HL-60 (cell line): Measurements from ENCODE around the gene DIPK1A.

Source experiments
- DNase-seq, 2 experiments: peaks; one replicate each; pipeline ENCODE4 v3.0.0-alpha.2; 2010 to 2020; ENCODE audit warnings: low read depth in 1 of 2, low spot score in 1 of 2
- H3K27ac ChIP-seq: fragments of 250-450 bp; sonication (Bioruptor Pico); replicated peaks from 2 replicates; pipeline ENCODE4 v1.5.1; 2020; ENCODE audit warnings: mild to moderate bottlenecking, moderate library complexity
- H3K27me3 ChIP-seq: fragments of 250-450 bp; sonication (Bioruptor Pico); 2 replicates; pipeline ENCODE4 v1.5.1; 2021; ENCODE audit warnings: mild to moderate bottlenecking, moderate library complexity; ENCODE audit not compliant: insufficient read depth, poor library complexity, severe bottlenecking
- H3K4me3 ChIP-seq: replicated peaks from 2 replicates; pipeline ENCODE4 v1.5.1; 2011; ENCODE audit warnings: mild to moderate bottlenecking, control low read depth, low read length; ENCODE audit not compliant: insufficient read depth
- GABPA ChIP-seq: IDR thresholded peaks from 2 replicates; pipeline ENCODE4 v1.6.1; 2012; ENCODE audit warnings: low read depth
- POLR2AphosphoS5 ChIP-seq: IDR thresholded peaks from 2 replicates; pipeline ENCODE4 v1.6.1; 2012; ENCODE audit warnings: low read depth
- REST ChIP-seq: IDR thresholded peaks from 2 replicates; pipeline ENCODE4 v1.6.1; 2012; ENCODE audit warnings: low read depth; ENCODE audit not compliant: insufficient replicate concordance
- SPI1 ChIP-seq: IDR thresholded peaks from 2 replicates; pipeline ENCODE4 v1.6.1; 2012; ENCODE audit warnings: low read depth, mild to moderate bottlenecking, borderline replicate concordance
- TF ChIP-seq, protein P1 (sequence below): IDR thresholded peaks from one replicate; pipeline ENCODE4 v1.5.1; 2011; ENCODE audit warnings: low read length, control low read depth, inconsistent platforms; ENCODE audit not compliant: insufficient read depth

The DIPK1A gene

GRCh38 chr1:92964316-92964715 is 3.1 kb upstream of the DIPK1A start:
- no peak overlapping the region for H3K4me3 ChIP-seq
- TF ChIP-seq GABPA: no peak
- TF ChIP-seq REST: no peak
- no peak for TF ChIP-seq SPI1
- no peak for TF ChIP-seq POLR2AphosphoS5
- TF ChIP-seq, protein P1, sequence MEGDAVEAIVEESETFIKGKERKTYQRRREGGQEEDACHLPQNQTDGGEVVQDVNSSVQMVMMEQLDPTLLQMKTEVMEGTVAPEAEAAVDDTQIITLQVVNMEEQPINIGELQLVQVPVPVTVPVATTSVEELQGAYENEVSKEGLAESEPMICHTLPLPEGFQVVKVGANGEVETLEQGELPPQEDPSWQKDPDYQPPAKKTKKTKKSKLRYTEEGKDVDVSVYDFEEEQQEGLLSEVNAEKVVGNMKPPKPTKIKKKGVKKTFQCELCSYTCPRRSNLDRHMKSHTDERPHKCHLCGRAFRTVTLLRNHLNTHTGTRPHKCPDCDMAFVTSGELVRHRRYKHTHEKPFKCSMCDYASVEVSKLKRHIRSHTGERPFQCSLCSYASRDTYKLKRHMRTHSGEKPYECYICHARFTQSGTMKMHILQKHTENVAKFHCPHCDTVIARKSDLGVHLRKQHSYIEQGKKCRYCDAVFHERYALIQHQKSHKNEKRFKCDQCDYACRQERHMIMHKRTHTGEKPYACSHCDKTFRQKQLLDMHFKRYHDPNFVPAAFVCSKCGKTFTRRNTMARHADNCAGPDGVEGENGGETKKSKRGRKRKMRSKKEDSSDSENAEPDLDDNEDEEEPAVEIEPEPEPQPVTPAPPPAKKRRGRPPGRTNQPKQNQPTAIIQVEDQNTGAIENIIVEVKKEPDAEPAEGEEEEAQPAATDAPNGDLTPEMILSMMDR: no peak
- DNase-seq: no peak
- peaks cover 22% of the 10 kb centered on the region for H3K27me3 ChIP-seq
- H3K27ac ChIP-seq: no peak overlapping the region

DNA sequence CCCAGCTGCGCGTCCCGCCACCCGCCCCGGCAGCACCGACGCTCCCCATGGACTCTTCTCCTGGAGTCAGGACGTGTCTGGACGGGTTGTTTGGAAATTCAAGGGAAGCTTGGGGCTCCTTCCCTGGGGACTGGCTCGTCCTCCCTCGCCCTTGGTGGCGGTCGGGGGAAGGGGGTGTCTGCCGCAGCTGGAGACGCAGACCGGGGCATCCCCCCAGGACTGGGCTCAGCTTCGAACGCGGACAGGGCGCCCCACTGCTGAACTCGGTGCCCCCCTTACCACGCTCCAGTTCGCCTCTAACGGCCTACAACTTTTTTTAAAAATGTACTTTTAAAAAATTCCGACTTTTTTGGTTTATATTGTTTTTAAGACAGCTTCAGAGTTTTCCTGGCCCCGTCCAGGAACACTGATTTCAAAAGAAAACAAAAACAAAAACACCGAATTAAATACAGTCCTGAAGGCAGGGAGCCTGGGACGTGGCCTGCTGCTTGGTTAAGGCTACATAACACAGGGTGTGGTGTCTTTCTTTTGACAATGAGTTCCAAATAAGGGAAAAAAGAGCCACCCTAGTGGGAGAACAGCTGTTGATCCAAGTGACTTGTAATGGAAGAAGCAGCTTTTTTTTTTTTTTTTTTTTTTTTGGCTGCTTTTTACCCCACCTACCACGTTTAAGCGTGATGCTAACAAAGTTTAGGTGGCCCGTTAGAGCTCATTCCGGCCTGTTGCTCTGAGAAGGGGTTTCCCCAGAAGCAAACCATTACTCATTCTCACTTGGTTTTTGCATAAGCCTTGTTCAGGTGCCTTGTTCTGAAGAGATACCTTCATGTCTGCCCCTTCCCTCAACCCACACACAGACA is 862 bp upstream of the DIPK1A start:
- Histone ChIP-seq H3K27ac (no peak overlapping the region), H3K27me3 (peaks cover 22% of the 10 kb centered on the region), H3K4me3 (peak overlapping the region; percentile 71)
- DNase-seq: no peak
- TF ChIP-seq POLR2AphosphoS5: no peak

DNA sequence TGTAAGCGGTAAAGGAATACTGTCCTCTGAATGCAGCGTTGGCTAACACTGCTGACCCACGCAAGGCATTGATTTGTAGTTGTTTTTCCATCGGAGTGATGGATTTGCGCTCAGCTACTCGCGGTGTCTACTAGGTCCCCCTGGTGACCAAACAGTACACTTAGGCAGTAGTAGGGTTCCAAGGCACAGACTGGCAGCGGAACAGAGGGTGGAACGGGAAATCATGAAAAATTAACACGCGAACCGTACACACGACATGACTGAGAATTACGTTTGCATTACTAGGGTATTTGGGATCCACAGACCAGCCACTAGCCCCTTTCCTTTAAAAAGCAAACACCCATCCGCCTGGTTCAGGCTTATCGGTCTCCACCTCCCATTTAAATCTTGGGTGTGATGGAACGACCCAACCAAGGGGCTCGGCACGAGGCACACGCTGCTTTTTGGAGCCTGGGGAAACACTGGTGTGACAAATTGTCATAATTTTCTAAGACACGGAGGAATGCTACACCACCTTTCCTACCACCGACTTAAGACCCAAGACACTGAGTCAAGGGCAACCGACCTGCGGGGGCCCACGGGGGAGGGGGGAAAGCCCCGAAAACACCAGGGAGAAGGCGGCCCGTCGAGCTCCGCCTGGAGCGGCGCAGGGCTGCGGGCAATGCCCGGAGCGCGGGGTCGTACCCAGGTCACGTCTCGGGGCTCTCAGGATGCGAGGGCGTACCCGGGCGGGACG is 699 bp downstream of the DIPK1A start:
- Histone ChIP-seq H3K4me3 (peak overlapping the region; percentile 71), H3K27ac (no peak overlapping the region), H3K27me3 (peaks cover 30% of the 10 kb centered on the region)
- TF ChIP-seq, protein P1: peak; percentile 46
- no peak for TF ChIP-seq GABPA
- peak; percentile 56 to 68 for DNase-seq

DNA sequence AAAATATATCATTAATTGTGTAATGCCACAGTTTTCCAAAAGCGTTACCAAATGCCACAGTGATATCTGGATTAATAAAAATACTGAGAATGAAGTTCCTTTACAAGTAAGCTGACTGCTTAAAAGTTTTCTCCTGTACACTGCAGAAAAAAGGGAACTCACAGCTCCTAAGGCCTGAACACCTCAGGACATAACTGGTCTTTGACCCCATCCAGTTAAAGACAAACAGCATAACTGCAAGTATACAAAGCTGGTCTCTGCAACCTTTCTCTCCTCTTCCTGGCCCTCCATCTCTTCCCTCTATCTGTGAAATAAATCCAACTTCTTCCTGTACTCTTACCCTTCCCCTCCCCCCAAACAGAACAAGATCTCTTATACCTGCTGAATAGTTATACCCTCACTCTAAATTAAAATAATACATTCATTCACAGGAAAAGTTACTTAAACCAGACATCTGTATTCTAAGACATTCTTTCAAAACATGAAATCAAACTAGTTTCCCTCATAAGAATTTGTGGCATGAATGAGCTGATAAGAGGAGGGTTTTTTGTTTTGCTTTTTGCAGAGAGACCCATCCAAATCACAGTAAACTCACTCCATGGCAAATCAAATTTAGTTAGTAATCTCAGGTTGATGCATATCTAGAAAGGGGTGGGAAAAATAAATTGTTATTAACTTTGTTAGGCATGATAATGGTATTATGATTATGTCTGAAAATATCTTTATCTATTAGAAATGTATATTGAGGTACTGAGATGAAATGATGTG is 2.9 kb downstream of the DIPK1A start:
- H3K4me3 ChIP-seq: no peak overlapping the region
- H3K27ac ChIP-seq: no peak overlapping the region
- peaks cover 26% of the 10 kb centered on the region for H3K27me3 ChIP-seq
- no peak for TF ChIP-seq GABPA
- TF ChIP-seq SPI1: peak; percentile 49; the same call in 1 of the 2 replicates
- TF ChIP-seq REST: no peak
- no peak for DNase-seq
